Trophoblast cell (in vitro differentiated cells and primary cell): Measurements from ENCODE around the gene CYS1.
"Not testable (repeated sequence)": the region's sequence is repeated elsewhere in the genome, so short reads cannot be mapped to it uniquely, and the experiment has no call there.

Experiments
- DNase-seq, 2 donors: peaks; one replicate each; pipeline ENCODE4 v3.0.0-alpha.2; 2016
- H2AFZ ChIP-seq: 2 replicates; pipeline ENCODE4 v1.6.1; 2013; ENCODE audit warnings: low read length, moderate library complexity, mild to moderate bottlenecking; ENCODE audit not compliant: insufficient read depth, poor library complexity
- H2AK5ac ChIP-seq: 2 replicates; pipeline ENCODE4 v1.6.1; 2013; ENCODE audit warnings: mild to moderate bottlenecking, low read length
- H2BK120ac ChIP-seq: 2 replicates; pipeline ENCODE4 v1.6.1; 2013; ENCODE audit warnings: low read length, mild to moderate bottlenecking, moderate library complexity; ENCODE audit not compliant: insufficient read depth, poor library complexity
- H2BK12ac ChIP-seq: 2 replicates; pipeline ENCODE4 v1.6.1; 2013; ENCODE audit warnings: mild to moderate bottlenecking, low read length, moderate library complexity
- H2BK5ac ChIP-seq: 2 replicates; pipeline ENCODE4 v1.6.1; 2013; ENCODE audit warnings: low read length, low read depth, moderate library complexity, mild to moderate bottlenecking; ENCODE audit not compliant: poor library complexity
- H3K14ac ChIP-seq: 2 replicates; pipeline ENCODE4 v1.6.1; 2013; ENCODE audit warnings: mild to moderate bottlenecking, low read length
- H3K18ac ChIP-seq: 2 replicates; pipeline ENCODE4 v1.6.1; 2013; ENCODE audit warnings: mild to moderate bottlenecking, low read length
- H3K23ac ChIP-seq: 2 replicates; pipeline ENCODE4 v1.6.1; 2013; ENCODE audit warnings: low read length
- H3K27ac ChIP-seq: 2 replicates; pipeline ENCODE4 v1.5.1; 2013; ENCODE audit warnings: low read depth, mild to moderate bottlenecking, inconsistent platforms, low read length, moderate library complexity
- H3K27me3 ChIP-seq: 2 replicates; pipeline ENCODE4 v1.6.1; 2013; ENCODE audit warnings: inconsistent platforms, mild to moderate bottlenecking, low read length, moderate library complexity; ENCODE audit not compliant: insufficient read depth
- H3K36me3 ChIP-seq, 2 experiments: 1 replicate in 1 of 2; 2 replicates in 1 of 2; pipeline ENCODE4 v1.6.1; 2013; ENCODE audit warnings: low read length in 2 of 2, mild to moderate bottlenecking in 2 of 2, moderate library complexity in 1 of 2; ENCODE audit not compliant: insufficient read depth in 2 of 2, control insufficient read depth in 1 of 2
- H3K4ac ChIP-seq: 2 replicates; pipeline ENCODE4 v1.6.1; 2013; ENCODE audit warnings: low read depth, mild to moderate bottlenecking, low read length, moderate library complexity
- H3K4me1 ChIP-seq, 2 experiments: 1 replicate in 1 of 2; 2 replicates in 1 of 2; pipeline ENCODE4 v1.6.1; 2013; ENCODE audit warnings: low read length in 2 of 2, mild to moderate bottlenecking in 2 of 2, moderate library complexity in 1 of 2; ENCODE audit not compliant: insufficient read depth in 2 of 2, control insufficient read depth in 1 of 2
- H3K4me2 ChIP-seq: 2 replicates; pipeline ENCODE4 v1.6.1; 2013; ENCODE audit warnings: inconsistent platforms, mild to moderate bottlenecking, low read length, moderate library complexity
- H3K4me3 ChIP-seq: 2 replicates; pipeline ENCODE4 v1.5.1; 2013; ENCODE audit warnings: mild to moderate bottlenecking, low read depth, low read length, inconsistent platforms
- H3K79me1 ChIP-seq: one replicate; pipeline ENCODE4 v1.6.1; 2013; ENCODE audit warnings: low read length
- H3K79me2 ChIP-seq: 2 replicates; pipeline ENCODE4 v1.6.1; 2013; ENCODE audit warnings: low read length, mild to moderate bottlenecking; ENCODE audit not compliant: control insufficient read depth, insufficient read depth, poor library complexity
- H3K9ac ChIP-seq: 2 replicates; pipeline ENCODE4 v1.6.1; 2013; ENCODE audit warnings: mild to moderate bottlenecking, low read length
- H3K9me3 ChIP-seq: 2 replicates; pipeline ENCODE4 v1.6.1; 2013; ENCODE audit warnings: low read depth, mild to moderate bottlenecking, control low read depth, inconsistent platforms, low read length; ENCODE audit not compliant: insufficient read depth
- H4K12ac ChIP-seq: 2 replicates; pipeline ENCODE4 v1.6.1; 2013; ENCODE audit warnings: low read depth, mild to moderate bottlenecking, low read length, moderate library complexity
- H4K8ac ChIP-seq: 2 replicates; pipeline ENCODE4 v1.6.1; 2013; ENCODE audit warnings: low read depth, mild to moderate bottlenecking, low read length, moderate library complexity
- H4K91ac ChIP-seq: one replicate; pipeline ENCODE4 v1.6.1; 2013; ENCODE audit warnings: low read depth, mild to moderate bottlenecking, low read length, moderate library complexity
- WGBS: extraction: QIAGEN DNeasy Blood & Tissue Kit; methylation state at CpG from one replicate; pipeline ENCODE4 v1.1.7; 2013; ENCODE audit warnings: missing lambda C conversion rate; ENCODE audit not compliant: insufficient read length, insufficient coverage; ENCODE audit errors: extremely low coverage; 5-methylcytosine and 5-hydroxymethylcytosine counted together

CYS1 gene

DNA sequence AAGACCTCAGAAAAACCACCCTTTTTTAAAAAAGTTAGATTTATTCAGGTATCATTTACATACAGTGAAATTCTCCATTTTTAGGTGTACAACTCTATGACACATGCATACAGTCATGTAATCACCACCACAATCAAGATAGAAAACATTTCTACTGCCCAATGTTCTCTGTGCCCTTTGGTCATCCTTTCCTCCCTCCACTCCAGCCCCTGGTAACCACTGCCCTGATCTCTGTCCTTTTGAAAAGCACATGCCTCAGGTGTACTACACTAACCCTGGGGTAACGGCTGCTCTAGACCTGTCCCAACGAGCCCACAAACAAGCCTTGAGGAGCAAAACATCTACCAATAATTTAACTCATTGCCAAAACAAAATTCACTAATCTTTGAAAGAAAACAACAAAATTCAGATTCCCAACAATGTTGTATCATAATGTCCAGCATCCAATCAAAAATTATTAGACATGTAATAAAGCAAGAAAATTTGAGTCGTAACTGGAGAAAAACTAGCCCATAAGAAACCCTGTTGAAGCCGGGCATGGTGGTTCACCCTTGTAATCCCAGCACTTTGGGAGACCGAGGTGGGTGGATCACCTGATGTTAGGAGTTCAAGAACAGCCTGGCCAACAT lies 62.8 kb downstream of the CYS1 start:
- Histone ChIP-seq H3K18ac (no peak overlapping the region), H4K12ac (no peak overlapping the region), H3K36me3 (no peaks in the 10 kb centered on the region), H3K4me2 (no peak overlapping the region), H3K79me2 (no peaks in the 10 kb centered on the region), H3K23ac (no peak overlapping the region), H4K8ac (no peak overlapping the region), H2BK12ac (no peak overlapping the region), H2AFZ (no peak overlapping the region), H3K4ac (no peak overlapping the region), H2BK120ac (no peak overlapping the region), H3K14ac (no peak overlapping the region), H3K27me3 (no peaks in the 10 kb centered on the region), H3K4me1 (peaks cover 4 to 6% of the 10 kb centered on the region in 2 experiments), H3K4me3 (no peak overlapping the region), H3K9ac (no peak overlapping the region), H3K79me1 (peaks cover 1% of the 10 kb centered on the region), H3K9me3 (peaks cover 24% of the 10 kb centered on the region), H3K27ac (no peak overlapping the region), H2AK5ac (no peak overlapping the region), H4K91ac (no peak overlapping the region), H2BK5ac (no peak overlapping the region)
- DNase-seq, result peak in 1 of 2 donors; percentile 64
- no CpG with 5 or more reads among the region's 5 CpGs for WGBS

DNA sequence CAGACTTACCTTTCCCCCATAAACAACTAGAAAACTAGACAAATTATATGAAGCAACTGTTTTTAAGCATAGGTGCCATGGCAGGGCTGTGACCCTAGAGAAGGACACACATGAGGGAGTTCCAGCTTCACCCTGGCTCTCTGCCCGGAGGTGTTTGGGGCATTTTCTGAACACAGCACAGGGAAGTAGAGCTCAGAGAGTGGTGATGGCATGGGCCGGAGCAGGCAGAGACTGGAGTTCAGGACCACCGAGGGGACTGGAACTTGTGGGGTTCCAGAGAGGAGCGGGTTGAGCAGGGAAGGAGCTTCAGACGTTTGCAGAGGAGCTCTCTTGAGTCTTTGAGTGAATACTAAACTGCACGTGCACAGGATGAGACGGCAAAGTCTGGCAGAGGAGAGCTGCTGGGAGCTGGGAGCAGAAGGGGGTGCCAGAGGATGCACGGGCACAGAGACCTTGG lies 63.4 kb downstream of the CYS1 start:
- no peak overlapping the region for H2BK120ac ChIP-seq
- H3K27me3 ChIP-seq, result no peaks in the 10 kb centered on the region
- no peak overlapping the region for H3K23ac ChIP-seq
- no peak overlapping the region for H3K4me3 ChIP-seq
- H3K4ac ChIP-seq, result no peak overlapping the region
- H3K9ac ChIP-seq, result no peak overlapping the region
- no peak overlapping the region for H3K14ac ChIP-seq
- no peak overlapping the region for H2AK5ac ChIP-seq
- no CpG with 5 or more reads among the region's 8 CpGs for WGBS
- H3K36me3 ChIP-seq, result no peaks in the 10 kb centered on the region
- H3K79me1 ChIP-seq, result peaks cover 1% of the 10 kb centered on the region
- no peak overlapping the region for H2BK5ac ChIP-seq
- no peak overlapping the region for H4K91ac ChIP-seq
- no peak for DNase-seq
- H3K9me3 ChIP-seq, result peaks cover 26% of the 10 kb centered on the region
- no peak overlapping the region for H3K27ac ChIP-seq
- no peak overlapping the region for H2AFZ ChIP-seq
- H3K4me2 ChIP-seq, result no peak overlapping the region
- no peak overlapping the region for H4K12ac ChIP-seq
- H3K4me1 ChIP-seq, result peaks cover 0 to under 1% of the 10 kb centered on the region in 2 experiments
- no peak overlapping the region for H2BK12ac ChIP-seq
- H3K18ac ChIP-seq, result no peak overlapping the region
- no peak overlapping the region for H4K8ac ChIP-seq
- H3K79me2 ChIP-seq, result no peaks in the 10 kb centered on the region

DNA sequence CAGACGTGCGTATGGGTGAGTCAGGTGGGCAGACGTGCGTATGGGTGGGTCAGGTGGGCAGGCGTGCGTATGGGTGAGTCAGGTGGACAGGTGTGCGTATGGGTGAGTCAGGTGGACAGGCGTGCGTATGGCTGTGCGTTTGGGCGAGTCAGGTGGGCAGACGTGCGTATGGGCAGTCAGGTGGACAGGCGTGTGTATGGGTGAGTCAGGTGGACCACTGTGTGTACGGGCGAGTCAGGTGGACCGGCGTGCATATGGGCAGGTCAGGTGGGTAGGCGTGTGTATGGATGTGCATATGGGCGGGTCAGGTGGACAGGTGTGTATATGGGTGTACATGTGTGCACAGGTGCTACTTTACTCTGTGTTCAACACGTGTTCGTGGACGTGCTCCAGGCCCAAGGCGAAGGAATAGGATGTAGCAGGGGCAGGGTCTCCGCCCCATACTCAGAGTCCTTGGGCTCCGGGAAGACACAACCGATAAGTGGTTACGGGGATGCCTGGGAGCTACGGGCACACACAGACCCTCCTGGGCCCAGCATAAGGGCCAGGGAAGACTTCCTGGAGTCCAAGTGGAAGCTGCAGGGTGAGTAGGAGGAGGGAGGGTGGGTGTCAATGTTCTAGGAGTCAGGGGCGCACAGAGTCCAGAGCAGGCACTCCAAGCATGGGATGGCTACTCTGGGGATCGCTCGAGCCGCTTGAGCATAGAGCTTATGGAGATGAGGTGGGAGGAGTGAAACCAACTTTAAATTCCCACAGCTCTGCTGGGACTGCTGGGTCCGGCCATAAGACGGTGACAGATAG lies 64.0 kb downstream of the CYS1 start:
- H3K27me3 ChIP-seq, result no peaks in the 10 kb centered on the region
- H3K4ac ChIP-seq, result no peak overlapping the region
- H2AK5ac ChIP-seq, result no peak overlapping the region
- no peak overlapping the region for H4K12ac ChIP-seq
- no peak overlapping the region for H3K14ac ChIP-seq
- H3K79me2 ChIP-seq, result no peaks in the 10 kb centered on the region
- peaks cover 31% of the 10 kb centered on the region for H3K9me3 ChIP-seq
- no peak overlapping the region for H2AFZ ChIP-seq
- no peak overlapping the region for H4K8ac ChIP-seq
- H2BK120ac ChIP-seq, result no peak overlapping the region
- peak; percentile 66 to 79 for DNase-seq
- H3K9ac ChIP-seq, result no peak overlapping the region
- H2BK5ac ChIP-seq, result no peak overlapping the region
- no peak overlapping the region for H3K4me3 ChIP-seq
- no peaks in the 10 kb centered on the region for H3K4me1 ChIP-seq
- H3K79me1 ChIP-seq, result peaks cover 1% of the 10 kb centered on the region
- H4K91ac ChIP-seq, result no peak overlapping the region
- no peak overlapping the region for H3K4me2 ChIP-seq
- H2BK12ac ChIP-seq, result no peak overlapping the region
- H3K36me3 ChIP-seq, result no peaks in the 10 kb centered on the region
- no CpG with 5 or more reads among the region's 35 CpGs for WGBS
- H3K27ac ChIP-seq, result no peak overlapping the region
- no peak overlapping the region for H3K18ac ChIP-seq
- H3K23ac ChIP-seq, result no peak overlapping the region

DNA sequence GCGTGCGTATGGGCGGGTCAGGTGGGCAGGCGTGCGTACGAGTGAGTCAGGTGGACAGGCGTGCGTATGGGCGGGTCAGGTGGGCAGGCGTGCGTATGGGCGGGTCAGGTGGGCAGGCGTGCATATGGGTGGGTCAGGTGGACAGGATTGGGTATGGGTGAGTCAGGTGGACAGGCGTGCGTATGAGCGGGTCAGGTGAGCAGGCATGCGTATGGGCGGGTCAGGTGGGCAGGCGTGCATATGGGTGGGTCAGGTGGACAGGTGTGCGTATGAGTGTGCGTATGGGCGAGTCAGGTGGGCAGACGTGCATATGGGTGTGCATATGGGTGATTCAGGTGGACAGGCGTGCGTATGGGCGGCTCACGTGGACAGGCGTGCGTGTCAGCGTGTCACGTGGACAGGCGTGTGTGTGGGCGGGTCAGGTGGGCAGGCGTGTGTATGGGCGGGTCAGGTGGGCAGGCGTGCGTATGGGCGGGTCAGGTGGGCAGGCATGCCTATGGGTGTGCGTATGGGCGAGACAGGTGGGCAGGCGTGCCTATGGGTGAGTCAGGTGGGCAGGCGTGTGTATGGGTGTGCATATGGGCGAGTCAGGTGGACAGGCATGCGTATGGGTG lies 64.7 kb downstream of the CYS1 start:
- not testable (repeated sequence) for H3K27ac ChIP-seq, H3K4ac ChIP-seq, H2BK12ac ChIP-seq, H3K4me2 ChIP-seq, DNase-seq, H4K91ac ChIP-seq, H2BK5ac ChIP-seq, H4K8ac ChIP-seq, H2AFZ ChIP-seq, H3K18ac ChIP-seq, H2BK120ac ChIP-seq, H3K4me1 ChIP-seq, H3K79me1 ChIP-seq, H3K4me3 ChIP-seq, H3K27me3 ChIP-seq, H3K36me3 ChIP-seq, H2AK5ac ChIP-seq, H3K23ac ChIP-seq, H3K14ac ChIP-seq, H4K12ac ChIP-seq, H3K9ac ChIP-seq, H3K79me2 ChIP-seq
- peaks cover 32% of the 10 kb centered on the region for H3K9me3 ChIP-seq
- WGBS, result no CpG with 5 or more reads among the region's 44 CpGs
